ENCODE measurements around the gene FKBP2.
A peak's percentile ranks its signal among the peaks of the same experiment; 100 is the strongest.

Gene FKBP2

DNA sequence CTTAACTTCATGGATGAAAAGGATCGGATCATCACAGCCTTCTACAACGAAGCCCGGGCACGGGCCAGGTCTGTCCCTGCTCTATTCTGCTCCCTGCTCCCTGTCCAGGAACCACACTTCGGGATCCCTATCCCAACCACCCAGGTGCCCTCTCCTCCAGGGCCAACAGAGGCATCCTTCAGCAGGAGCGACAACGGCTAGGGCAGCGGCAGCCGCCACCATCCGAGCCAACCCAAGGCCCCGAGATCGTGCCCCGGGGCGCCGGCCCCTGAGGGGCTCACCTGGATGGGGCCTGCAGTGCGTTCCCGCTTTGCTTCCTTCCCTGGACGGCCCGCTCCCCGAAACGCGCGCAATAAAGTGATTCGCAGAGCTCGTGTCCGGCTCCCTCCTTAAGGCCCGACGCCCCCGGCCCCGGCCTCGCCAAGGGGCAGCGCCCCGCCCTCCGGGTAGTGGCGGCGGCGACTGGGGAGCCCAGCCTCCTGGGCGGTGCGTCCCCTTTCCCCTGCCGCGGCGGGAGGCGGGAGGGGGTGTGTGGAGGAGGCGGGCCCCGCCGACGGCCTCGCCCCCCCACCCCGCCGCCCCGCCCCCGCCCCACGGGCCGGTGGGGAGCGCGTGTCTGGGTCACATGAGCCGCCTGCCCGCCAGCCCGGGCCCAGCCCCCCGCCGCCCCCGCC is 6.8 kb upstream of the FKBP2 start, which contains the start of gene VEGFB:
Gene VEGFB, plus strand, starts transcription at position 672 of the 674 bp plus-strand sequence. CDS start 250 bp downstream, outside the sequence.
- no peak for TF ChIP-seq ZNF274 (IDR thresholded peaks at IDR 0.05; ENCODE audit: low read depth, low read length)
- peak within 1 kb of the TSS; percentile 73 for H3K4me3 ChIP-seq (ENCODE audit: low read length)

DNA sequence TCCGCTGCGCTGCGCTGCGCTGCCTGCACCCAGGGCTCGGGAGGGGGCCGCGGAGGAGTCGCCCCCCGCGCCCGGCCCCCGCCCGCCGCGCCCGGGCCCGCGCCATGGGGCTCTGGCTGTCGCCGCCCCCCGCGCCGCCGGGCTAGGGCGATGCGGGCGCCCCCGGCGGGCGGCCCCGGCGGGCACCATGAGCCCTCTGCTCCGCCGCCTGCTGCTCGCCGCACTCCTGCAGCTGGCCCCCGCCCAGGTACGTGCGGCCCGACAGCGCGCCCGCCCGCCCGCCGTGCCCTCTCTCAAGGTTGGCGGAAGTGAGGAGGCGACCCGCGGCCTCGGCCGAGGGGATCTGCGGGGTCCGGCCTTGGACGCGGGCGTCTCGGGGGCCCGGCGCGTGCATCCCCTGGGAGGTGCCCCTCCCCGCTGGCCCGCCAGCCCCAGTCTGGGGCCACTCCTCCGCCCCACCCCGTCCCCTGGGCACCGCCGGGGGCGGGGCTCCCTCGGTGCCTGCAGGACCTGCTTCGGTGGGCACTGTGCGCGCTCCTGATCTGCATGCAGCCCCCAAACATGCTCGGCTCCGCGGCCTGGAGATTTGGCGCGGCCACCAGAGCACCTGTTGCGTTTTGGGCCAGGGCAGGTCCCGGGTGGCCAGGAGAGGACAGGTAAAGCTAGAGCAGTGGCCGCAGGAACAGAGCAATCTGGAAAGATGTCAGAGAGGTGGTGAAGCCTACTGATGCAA is 6.1 kb upstream of the FKBP2 start:
- TF ChIP-seq ZNF274 (IDR thresholded peaks at IDR 0.05; ENCODE audit: low read depth, low read length), result no peak
- H3K4me3 ChIP-seq (ENCODE audit: low read length), result peak overlapping the region; percentile 73

GRCh38 chr11:64235437-64236161 is 5.3 kb upstream of the FKBP2 start:
- no peak for TF ChIP-seq ZNF274 (IDR thresholded peaks at IDR 0.05; ENCODE audit: low read depth, low read length)
- peak overlapping the region; percentile 73; the same call in 1 of the 2 replicates for H3K4me3 ChIP-seq (ENCODE audit: low read length)

GRCh38 chr11:64237484-64237951 is 3.4 kb upstream of the FKBP2 start:
- no peak for TF ChIP-seq ZNF274 (IDR thresholded peaks at IDR 0.05; ENCODE audit: low read depth, low read length)
- no peak overlapping the region for H3K4me3 ChIP-seq (ENCODE audit: low read length)

DNA sequence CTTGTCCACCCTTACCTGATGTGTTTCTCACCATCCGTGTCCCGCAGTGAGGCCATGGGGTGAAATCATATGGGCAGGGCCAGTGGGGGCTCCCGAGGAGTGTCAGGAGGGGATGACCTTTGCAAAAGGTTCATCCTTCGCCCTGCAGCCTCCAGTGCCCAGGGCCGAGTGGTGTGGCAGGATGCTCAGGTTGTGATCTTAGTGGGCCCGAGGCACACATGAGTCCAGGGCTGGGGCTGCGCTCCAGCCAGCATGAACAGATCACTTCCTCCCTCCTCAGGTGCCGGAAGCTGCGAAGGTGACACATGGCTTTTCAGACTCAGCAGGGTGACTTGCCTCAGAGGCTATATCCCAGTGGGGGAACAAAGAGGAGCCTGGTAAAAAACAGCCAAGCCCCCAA is 2.8 kb upstream of the FKBP2 start:
- no peak for TF ChIP-seq ZNF274 (IDR thresholded peaks at IDR 0.05; ENCODE audit: low read depth, low read length)
- no peak overlapping the region for H3K4me3 ChIP-seq (ENCODE audit: low read length)

DNA sequence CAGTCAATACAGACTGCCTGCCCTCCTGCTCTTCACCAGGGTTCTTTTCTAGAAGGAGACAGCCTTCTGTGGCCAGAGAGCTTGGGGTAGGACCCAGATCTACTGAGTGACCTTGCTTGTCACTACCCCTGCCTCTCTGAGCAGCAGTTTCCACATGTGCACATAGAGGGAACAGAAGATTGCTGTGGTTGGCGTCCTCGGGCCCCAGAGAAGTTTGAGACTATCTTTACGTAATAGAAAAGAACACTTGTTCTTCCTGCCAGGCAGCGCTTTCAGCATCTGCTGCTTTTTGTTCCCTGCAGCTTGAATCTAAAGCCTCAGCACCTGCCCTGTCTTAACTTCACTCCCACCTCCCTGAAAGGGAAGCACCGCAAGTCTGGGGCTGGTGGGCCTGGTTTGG is 1.9 kb upstream of the FKBP2 start:
- H3K4me3 ChIP-seq (ENCODE audit: low read length), result no peak overlapping the region
- no peak for TF ChIP-seq ZNF274 (IDR thresholded peaks at IDR 0.05; ENCODE audit: low read depth, low read length)

DNA sequence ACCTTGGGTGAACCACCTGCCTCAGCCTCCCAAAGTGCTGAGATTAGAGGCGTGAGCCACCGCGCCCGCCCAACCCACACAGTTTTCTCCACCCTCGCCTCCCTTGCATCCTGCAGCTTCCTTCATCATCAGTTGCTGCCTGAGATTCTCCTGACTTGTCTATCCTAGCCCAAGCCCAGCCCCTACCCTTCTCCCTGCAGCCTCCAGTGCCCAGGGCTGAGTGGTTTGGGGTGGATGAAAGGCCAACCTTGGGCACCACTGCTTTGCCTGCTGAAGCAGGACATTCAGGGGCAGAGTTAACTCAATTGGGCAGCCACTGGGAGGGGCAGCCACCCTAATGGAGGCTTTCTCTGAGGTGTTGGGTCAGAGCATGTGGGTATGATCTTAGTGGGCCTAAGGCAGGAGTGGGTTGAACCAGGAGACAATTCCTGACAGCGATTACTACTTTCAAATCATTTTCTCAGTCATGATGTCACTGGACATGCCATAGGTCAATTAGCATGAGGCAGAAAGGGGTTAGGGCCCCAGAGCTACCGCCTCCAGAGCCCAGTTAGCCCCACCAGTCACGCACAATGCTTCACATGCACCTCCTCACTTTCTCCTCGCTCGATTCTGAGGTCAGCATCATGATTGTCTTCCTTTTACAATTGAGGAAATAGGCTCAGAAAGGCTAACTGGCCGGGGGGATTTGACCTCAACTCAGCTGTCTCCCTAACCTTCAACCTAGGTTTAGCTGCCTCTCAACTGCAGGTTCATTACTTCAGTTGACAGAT is 1.0 kb upstream of the FKBP2 start:
- H3K4me3 ChIP-seq (ENCODE audit: low read length), result peak overlapping the region; percentile 60; the same call in 1 of the 2 replicates

GRCh38 chr11:64241241-64241490 is 271 bp downstream of the FKBP2 start:
- peak overlapping the region; percentile 60; the same call in 1 of the 2 replicates for H3K4me3 ChIP-seq (ENCODE audit: low read length)
- no peak for TF ChIP-seq ZNF274 (IDR thresholded peaks at IDR 0.05; ENCODE audit: low read depth, low read length)

More for the DNA sequence above, 1.0 kb upstream of the FKBP2 start:
- no peak for TF ChIP-seq ZNF274 (IDR thresholded peaks at IDR 0.05; ENCODE audit: low read depth, low read length)

DNA sequence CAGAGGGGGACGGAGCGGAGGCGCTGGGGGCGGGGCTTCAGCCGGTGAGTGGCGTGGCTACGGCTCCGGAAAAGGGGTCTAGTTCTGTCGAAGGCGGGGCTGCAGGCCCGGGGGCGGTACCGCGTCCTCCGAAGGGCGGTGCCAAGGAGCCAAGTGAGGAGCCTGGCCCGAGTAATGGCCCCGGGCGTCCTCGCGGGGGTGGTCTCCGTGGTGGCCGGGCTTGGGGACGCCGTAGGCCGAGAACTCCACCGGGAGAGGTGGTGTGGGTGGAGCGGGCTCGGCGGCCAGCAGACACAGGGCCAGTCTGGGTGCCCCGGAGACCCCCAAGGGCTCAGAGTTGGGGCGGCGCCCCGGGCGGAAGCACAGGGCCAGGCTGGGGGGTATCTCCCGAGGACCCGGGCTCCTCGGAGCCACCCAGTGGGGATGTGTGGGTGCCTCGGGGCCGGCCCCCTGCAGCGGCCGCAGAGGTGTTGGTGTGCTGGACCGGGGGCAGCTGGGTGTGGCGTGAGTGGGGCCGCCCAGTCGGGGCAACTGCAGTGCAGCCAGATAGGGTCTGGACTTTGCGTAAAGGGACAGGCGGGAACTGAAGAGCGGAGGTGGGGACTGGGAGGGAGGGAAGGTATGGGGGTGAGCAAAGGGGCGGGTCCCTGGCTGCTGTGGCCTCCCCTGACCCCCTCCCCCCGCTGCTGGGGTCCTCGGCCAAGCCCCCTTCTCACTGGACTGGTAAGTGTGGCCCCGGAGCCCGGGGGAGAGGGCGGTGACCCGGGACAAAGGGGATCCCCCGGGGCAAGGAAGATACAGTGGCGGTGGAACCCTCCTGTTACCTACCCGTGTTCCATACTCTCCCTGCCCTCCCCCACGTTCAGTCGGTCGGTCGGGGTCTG is 838 bp downstream of the FKBP2 start:
- TF ChIP-seq ZNF274 (IDR thresholded peaks at IDR 0.05; ENCODE audit: low read depth, low read length), result no peak
- H3K4me3 ChIP-seq (ENCODE audit: low read length), result peak overlapping the region; percentile 78

- no peak for TF ChIP-seq ZNF274 (IDR thresholded peaks at IDR 0.05; ENCODE audit: low read depth, low read length)
- no peak overlapping the region for H3K4me3 ChIP-seq (ENCODE audit: low read length)
These were observed 2.5 kb downstream of the FKBP2 start for GRCh38 chr11:64243236-64243854.

GRCh38 chr11:64244107-64244506 is 3.2 kb downstream of the FKBP2 start:
- no peak overlapping the region for H3K4me3 ChIP-seq (ENCODE audit: low read length)
- no peak for TF ChIP-seq ZNF274 (IDR thresholded peaks at IDR 0.05; ENCODE audit: low read depth, low read length)

DNA sequence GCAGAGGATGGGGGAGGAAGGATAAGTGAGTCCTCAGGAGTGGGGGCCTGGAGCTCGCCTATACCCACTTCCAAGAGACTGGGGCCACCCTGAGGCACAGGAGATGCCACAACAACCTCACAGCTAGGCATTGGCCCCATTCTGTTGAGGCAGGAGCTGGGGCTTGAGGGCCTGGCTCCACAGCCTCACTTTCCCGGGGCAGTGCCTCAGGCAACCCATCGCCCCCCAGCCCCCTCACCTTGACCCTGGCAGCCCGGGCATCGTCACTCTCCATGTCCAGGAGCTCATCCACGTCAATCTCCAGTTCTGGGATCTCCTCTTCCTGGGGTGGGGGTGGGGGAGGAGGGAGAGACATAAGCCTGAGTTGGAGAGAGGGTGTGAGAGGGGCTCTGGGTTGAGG is 4.1 kb downstream of the FKBP2 start:
- peak overlapping the region; percentile 72; the same call in 1 of the 2 replicates for H3K4me3 ChIP-seq (ENCODE audit: low read length)
- TF ChIP-seq ZNF274 (IDR thresholded peaks at IDR 0.05; ENCODE audit: low read depth, low read length), result no peak

DNA sequence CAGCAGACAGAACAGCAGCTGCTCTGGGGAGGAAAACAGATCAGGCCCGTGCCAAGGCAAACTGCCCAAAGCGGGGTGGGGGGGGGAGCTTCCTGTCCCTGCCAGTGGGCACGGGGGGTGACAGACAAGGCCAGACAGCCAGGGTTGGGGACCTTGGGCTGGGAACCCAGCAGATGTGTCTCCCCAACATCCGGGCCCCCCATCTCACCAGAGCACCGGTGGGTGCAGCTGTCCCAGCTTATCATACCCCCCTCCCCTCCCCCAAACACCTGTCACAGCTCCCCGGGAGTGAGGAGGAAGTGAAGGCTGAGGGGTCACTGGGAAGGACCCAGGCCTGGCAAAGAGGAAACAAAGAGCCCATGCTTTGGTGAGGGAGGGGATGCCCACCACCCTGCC is 4.5 kb downstream of the FKBP2 start:
- H3K4me3 ChIP-seq (ENCODE audit: low read length), result peak overlapping the region; percentile 72; the same call in 1 of the 2 replicates
- TF ChIP-seq ZNF274 (IDR thresholded peaks at IDR 0.05; ENCODE audit: low read depth, low read length), result no peak

Measured in GM08714 (cell line).